GM12878 (cell line): ENCODE measurements around the gene C5orf52.
A peak's percentile ranks its signal among the peaks of the same experiment; 100 is the strongest.

Source experiments
- BCL11A ChIP-seq: IDR thresholded peaks from 2 replicates; pipeline ENCODE4 v1.6.1; 2011; ENCODE audit warnings: low read depth, low read length
- CEBPB ChIP-seq, 2 experiments: fragments of 150-350 bp in 1 of 2; IDR thresholded peaks; 2 replicates each; pipeline ENCODE4 v1.6.1; 2012 to 2014; ENCODE audit warnings: low read depth in 2 of 2, low read length in 2 of 2, borderline replicate concordance in 1 of 2, inconsistent platforms in 1 of 2
- EP300 ChIP-seq, 2 experiments: fragments of 150-350 bp in 1 of 2; IDR thresholded peaks; 2 replicates each; pipeline ENCODE4 v1.6.1; 2011 to 2012; ENCODE audit warnings: low read depth in 2 of 2, low read length in 2 of 2, borderline replicate concordance in 1 of 2, improper control_type of control experiment in 1 of 2, inconsistent platforms in 1 of 2; ENCODE audit not compliant: control insufficient read depth in 1 of 2
- NRF1 ChIP-seq: conservative IDR thresholded peaks from 2 replicates; pipeline ENCODE4 v1.6.1; 2011; ENCODE audit warnings: mild to moderate bottlenecking, low read depth, low read length, improper control_type of control experiment
- POLR2A ChIP-seq: IDR thresholded peaks from 2 replicates; pipeline ENCODE4 v1.6.1; 2011; ENCODE audit warnings: low read depth, mild to moderate bottlenecking, low read length
- RFX5 ChIP-seq: IDR thresholded peaks from 2 replicates; pipeline ENCODE4 v1.6.1; 2011; ENCODE audit warnings: low read depth, low read length, improper control_type of control experiment
- SPI1 ChIP-seq: IDR thresholded peaks from 2 replicates; pipeline ENCODE4 v1.6.1; 2011; ENCODE audit warnings: low read depth, mild to moderate bottlenecking, low read length, moderate library complexity, borderline replicate concordance; ENCODE audit not compliant: insufficient read depth
- TF ChIP-seq, protein P1 (sequence below): IDR thresholded peaks from 2 replicates; pipeline ENCODE4 v1.6.1; 2012; ENCODE audit warnings: low read depth, low read length, improper control_type of control experiment
- TF ChIP-seq, protein P2 (sequence below), 3 experiments: IDR thresholded peaks in 2 of 3; conservative IDR thresholded peaks in 1 of 3; 2 replicates each; pipeline ENCODE4 v1.5.1; 2011; ENCODE audit warnings: low read depth in 3 of 3, low read length in 3 of 3, mild to moderate bottlenecking in 3 of 3, control low read depth in 2 of 3, moderate library complexity in 2 of 3, inconsistent platforms in 1 of 3, mixed read lengths in 1 of 3; ENCODE audit not compliant: control insufficient read depth in 2 of 3, insufficient read depth in 1 of 3; ENCODE audit errors: extremely low read depth in 1 of 3
- TF ChIP-seq, protein P3 (sequence below): fragments of 450-650 bp; formaldehyde crosslinking; IDR thresholded peaks from 2 replicates; pipeline ENCODE4 v1.4.0; 2020; ENCODE audit warnings: mild to moderate bottlenecking, moderate library complexity

DNA sequence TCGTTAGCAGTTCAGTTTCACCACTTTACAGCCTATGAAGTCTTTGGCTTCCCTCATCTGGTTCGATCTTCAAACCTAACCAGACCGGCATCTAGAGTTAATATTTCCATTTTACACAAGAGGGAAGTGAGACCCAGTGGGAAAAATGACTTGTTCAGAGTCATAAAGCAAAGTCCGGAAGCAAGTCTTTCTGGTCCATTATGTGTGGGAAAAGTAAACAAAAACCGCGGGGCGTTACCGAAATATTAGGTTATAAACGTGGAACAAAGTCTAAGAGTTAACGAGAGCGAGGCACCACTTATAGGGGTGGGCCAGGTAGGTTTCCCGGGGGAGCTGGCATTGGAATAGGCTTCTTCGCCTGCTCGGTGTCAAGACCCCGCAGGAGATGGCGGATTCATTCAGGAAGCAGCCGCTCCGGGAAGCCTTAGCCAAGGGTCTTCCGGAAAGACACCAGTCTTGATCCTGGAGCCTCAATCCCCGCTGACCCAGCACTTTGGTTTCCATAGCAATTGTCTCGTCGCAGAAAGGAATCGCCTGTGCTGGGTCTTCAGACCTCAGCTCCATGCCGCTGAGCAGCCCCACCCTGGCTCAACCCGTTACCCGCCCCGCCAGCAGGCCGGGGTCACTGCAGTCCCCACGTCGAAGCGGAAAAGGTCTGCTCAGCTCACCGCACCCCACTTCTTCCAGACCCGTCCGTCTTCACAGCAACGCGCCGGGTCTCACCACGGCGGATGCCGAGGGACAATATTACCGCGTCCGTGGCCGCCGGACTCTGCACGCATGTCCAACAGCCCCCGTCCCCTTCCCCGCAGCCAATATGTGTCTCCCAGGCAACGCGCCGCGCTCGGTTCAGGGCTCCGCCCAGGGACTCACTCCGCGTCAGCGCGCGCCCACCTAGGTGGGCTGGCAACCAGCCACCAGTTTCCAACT lies at the start of gene C5orf52:
- TF ChIP-seq POLR2A, result no peak
- peak; percentile 65 for TF ChIP-seq SPI1
- TF ChIP-seq, protein P1, sequence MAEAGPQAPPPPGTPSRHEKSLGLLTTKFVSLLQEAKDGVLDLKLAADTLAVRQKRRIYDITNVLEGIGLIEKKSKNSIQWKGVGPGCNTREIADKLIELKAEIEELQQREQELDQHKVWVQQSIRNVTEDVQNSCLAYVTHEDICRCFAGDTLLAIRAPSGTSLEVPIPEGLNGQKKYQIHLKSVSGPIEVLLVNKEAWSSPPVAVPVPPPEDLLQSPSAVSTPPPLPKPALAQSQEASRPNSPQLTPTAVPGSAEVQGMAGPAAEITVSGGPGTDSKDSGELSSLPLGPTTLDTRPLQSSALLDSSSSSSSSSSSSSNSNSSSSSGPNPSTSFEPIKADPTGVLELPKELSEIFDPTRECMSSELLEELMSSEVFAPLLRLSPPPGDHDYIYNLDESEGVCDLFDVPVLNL, result no peak
- TF ChIP-seq, protein P2, sequence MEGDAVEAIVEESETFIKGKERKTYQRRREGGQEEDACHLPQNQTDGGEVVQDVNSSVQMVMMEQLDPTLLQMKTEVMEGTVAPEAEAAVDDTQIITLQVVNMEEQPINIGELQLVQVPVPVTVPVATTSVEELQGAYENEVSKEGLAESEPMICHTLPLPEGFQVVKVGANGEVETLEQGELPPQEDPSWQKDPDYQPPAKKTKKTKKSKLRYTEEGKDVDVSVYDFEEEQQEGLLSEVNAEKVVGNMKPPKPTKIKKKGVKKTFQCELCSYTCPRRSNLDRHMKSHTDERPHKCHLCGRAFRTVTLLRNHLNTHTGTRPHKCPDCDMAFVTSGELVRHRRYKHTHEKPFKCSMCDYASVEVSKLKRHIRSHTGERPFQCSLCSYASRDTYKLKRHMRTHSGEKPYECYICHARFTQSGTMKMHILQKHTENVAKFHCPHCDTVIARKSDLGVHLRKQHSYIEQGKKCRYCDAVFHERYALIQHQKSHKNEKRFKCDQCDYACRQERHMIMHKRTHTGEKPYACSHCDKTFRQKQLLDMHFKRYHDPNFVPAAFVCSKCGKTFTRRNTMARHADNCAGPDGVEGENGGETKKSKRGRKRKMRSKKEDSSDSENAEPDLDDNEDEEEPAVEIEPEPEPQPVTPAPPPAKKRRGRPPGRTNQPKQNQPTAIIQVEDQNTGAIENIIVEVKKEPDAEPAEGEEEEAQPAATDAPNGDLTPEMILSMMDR (IDR thresholded peaks at IDR 0.05 in 2 of 3, conservative IDR thresholded peaks at IDR 0.05 in 1 of 3; ENCODE audit: control insufficient read depth in 2 of 3, extremely low read depth in 1 of 3, insufficient read depth in 1 of 3, low read depth in 3 of 3, low read length in 3 of 3), result no peak
- no peak for TF ChIP-seq NRF1
- TF ChIP-seq RFX5, result no peak
- no peak for TF ChIP-seq CEBPB (IDR thresholded peaks at IDR 0.05; ENCODE audit: borderline replicate concordance in 1 of 2, low read depth in 2 of 2, low read length in 2 of 2)
- no peak for TF ChIP-seq EP300 (IDR thresholded peaks at IDR 0.05; ENCODE audit: borderline replicate concordance in 1 of 2, control insufficient read depth in 1 of 2, low read depth in 2 of 2, low read length in 2 of 2)
- no peak for TF ChIP-seq BCL11A
- TF ChIP-seq, protein P3, sequence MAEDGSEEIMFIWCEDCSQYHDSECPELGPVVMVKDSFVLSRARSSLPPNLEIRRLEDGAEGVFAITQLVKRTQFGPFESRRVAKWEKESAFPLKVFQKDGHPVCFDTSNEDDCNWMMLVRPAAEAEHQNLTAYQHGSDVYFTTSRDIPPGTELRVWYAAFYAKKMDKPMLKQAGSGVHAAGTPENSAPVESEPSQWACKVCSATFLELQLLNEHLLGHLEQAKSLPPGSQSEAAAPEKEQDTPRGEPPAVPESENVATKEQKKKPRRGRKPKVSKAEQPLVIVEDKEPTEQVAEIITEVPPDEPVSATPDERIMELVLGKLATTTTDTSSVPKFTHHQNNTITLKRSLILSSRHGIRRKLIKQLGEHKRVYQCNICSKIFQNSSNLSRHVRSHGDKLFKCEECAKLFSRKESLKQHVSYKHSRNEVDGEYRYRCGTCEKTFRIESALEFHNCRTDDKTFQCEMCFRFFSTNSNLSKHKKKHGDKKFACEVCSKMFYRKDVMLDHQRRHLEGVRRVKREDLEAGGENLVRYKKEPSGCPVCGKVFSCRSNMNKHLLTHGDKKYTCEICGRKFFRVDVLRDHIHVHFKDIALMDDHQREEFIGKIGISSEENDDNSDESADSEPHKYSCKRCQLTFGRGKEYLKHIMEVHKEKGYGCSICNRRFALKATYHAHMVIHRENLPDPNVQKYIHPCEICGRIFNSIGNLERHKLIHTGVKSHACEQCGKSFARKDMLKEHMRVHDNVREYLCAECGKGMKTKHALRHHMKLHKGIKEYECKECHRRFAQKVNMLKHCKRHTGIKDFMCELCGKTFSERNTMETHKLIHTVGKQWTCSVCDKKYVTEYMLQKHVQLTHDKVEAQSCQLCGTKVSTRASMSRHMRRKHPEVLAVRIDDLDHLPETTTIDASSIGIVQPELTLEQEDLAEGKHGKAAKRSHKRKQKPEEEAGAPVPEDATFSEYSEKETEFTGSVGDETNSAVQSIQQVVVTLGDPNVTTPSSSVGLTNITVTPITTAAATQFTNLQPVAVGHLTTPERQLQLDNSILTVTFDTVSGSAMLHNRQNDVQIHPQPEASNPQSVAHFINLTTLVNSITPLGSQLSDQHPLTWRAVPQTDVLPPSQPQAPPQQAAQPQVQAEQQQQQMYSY (CRISPR knock-in tag), result no peak
